HUES64 (cell line): ENCODE results near the gene IL5. TPM values are rescaled to one million over a fixed set of nuclear protein-coding genes. Genes with fewer than 3 reads are reported as not detected.
"Not testable (repeated sequence)": the region's sequence is repeated elsewhere in the genome, so short reads cannot be mapped to it uniquely, and the experiment has no call there.

Experiments
- H3K27ac ChIP-seq: 2 replicates; pipeline ENCODE4 v1.7.0; 2013; ENCODE audit warnings: low read depth, low read length, inconsistent platforms
- H3K27me3 ChIP-seq: 2 replicates; pipeline ENCODE4 v1.6.1; 2013; ENCODE audit warnings: mild to moderate bottlenecking, low read length; ENCODE audit not compliant: insufficient read depth
- H3K36me3 ChIP-seq: 2 replicates; pipeline ENCODE4 v1.6.1; 2013; ENCODE audit warnings: mild to moderate bottlenecking, low read length; ENCODE audit not compliant: insufficient read depth
- H3K4me1 ChIP-seq: 2 replicates; pipeline ENCODE4 v1.6.1; 2013; ENCODE audit warnings: mild to moderate bottlenecking, low read length, moderate library complexity; ENCODE audit not compliant: insufficient read depth
- H3K4me3 ChIP-seq: 2 replicates; pipeline ENCODE4 v1.5.1; 2013; ENCODE audit warnings: mild to moderate bottlenecking, low read length, moderate library complexity
- H3K9ac ChIP-seq: 2 replicates; pipeline ENCODE4 v1.6.1; 2013; ENCODE audit warnings: mild to moderate bottlenecking, low read depth, low read length
- H3K9me3 ChIP-seq: 2 replicates; pipeline ENCODE4 v1.6.1; 2013; ENCODE audit warnings: low read depth, low read length; ENCODE audit not compliant: insufficient read depth
- WGBS: fragments of 150-250, 120-280 bp; methylation state at CpG from one replicate; pipeline ENCODE4 v1.1.7; 2013; ENCODE audit warnings: missing lambda C conversion rate; 5-methylcytosine and 5-hydroxymethylcytosine counted together
- polyA plus RNA-seq, 2 experiments: library from polyadenylated mRNA; stranded (reverse); fragments of 50-300 nt; gene quantifications; one replicate each; pipeline ENCODE4 v1.2.3, GENCODE V29; 2013

IL5 gene
- polyA plus RNA-seq (2013, experiment 1 of 2) = not detected
- not detected for polyA plus RNA-seq (2013, experiment 2 of 2)

- no peaks in the 10 kb centered on the region for H3K27me3 ChIP-seq
- H3K36me3 ChIP-seq = no peaks in the 10 kb centered on the region
- no peak within 1 kb of the TSS for H3K27ac ChIP-seq
- no peak within 1 kb of the TSS for H3K4me3 ChIP-seq
- H3K9me3 ChIP-seq = no peaks in the 10 kb centered on the region
- 87% methylated on average over 6 of the region's 7 CpGs for WGBS
- no peaks in the 10 kb centered on the region for H3K4me1 ChIP-seq
- no peak within 1 kb of the TSS for H3K9ac ChIP-seq
Observed at GRCh38 chr5:132543472-132544201, at the start of gene IL5. Gene IL5, minus strand, starts transcription at chr5:132543522. Its CDS starts 44 bp downstream, at chr5:132543478.

GRCh38 chr5:132592521-132592920 lies 49.2 kb upstream of the IL5 start:
- H3K27me3 ChIP-seq = no peaks in the 10 kb centered on the region
- H3K9ac ChIP-seq = no peak overlapping the region
- no peaks in the 10 kb centered on the region for H3K4me1 ChIP-seq
- no peak overlapping the region for H3K27ac ChIP-seq
- H3K36me3 ChIP-seq = peaks cover 94% of the 10 kb centered on the region
- 93% methylated on average over 2 of the region's 2 CpGs for WGBS
- H3K9me3 ChIP-seq = no peaks in the 10 kb centered on the region
- H3K4me3 ChIP-seq = no peak overlapping the region

GRCh38 chr5:132591145-132591544 lies 47.8 kb upstream of the IL5 start:
- H3K36me3 ChIP-seq = peaks cover 91% of the 10 kb centered on the region
- H3K4me1 ChIP-seq = no peaks in the 10 kb centered on the region
- WGBS = 97% methylated on average over 3 of the region's 3 CpGs
- H3K9me3 ChIP-seq = no peaks in the 10 kb centered on the region
- no peak overlapping the region for H3K4me3 ChIP-seq
- H3K9ac ChIP-seq = no peak overlapping the region
- H3K27me3 ChIP-seq = no peaks in the 10 kb centered on the region
- H3K27ac ChIP-seq = no peak overlapping the region

- H3K4me3 ChIP-seq = no peak overlapping the region
- H3K4me1 ChIP-seq = no peaks in the 10 kb centered on the region
Observed at GRCh38 chr5:132589467-132589866, 46.1 kb upstream of the IL5 start.

GRCh38 chr5:132586063-132586462 lies 42.7 kb upstream of the IL5 start:
- Histone ChIP-seq H3K4me1 (no peaks in the 10 kb centered on the region), H3K27me3 (no peaks in the 10 kb centered on the region), H3K9ac (no peak overlapping the region), H3K36me3 (peaks cover 69% of the 10 kb centered on the region), H3K4me3 (no peak overlapping the region), H3K9me3 (no peaks in the 10 kb centered on the region), H3K27ac (no peak overlapping the region)

More at GRCh38 chr5:132589467-132589866, 46.1 kb upstream of the IL5 start:
- H3K36me3 ChIP-seq = peaks cover 85% of the 10 kb centered on the region
- no CpG with 5 or more reads among the region's 1 CpG for WGBS
- H3K27ac ChIP-seq = no peak overlapping the region
- no peaks in the 10 kb centered on the region for H3K9me3 ChIP-seq
- no peak overlapping the region for H3K9ac ChIP-seq
- no peaks in the 10 kb centered on the region for H3K27me3 ChIP-seq

- not testable (repeated sequence) for H3K9me3 ChIP-seq, H3K4me1 ChIP-seq, H3K27ac ChIP-seq, H3K27me3 ChIP-seq, H3K9ac ChIP-seq, H3K4me3 ChIP-seq
- peaks cover 70% of the 10 kb centered on the region for H3K36me3 ChIP-seq
- no CpG with 5 or more reads among the region's 2 CpGs for WGBS
Observed at GRCh38 chr5:132584560-132584959, 41.2 kb upstream of the IL5 start.

GRCh38 chr5:132576123-132576522 lies 32.8 kb upstream of the IL5 start:
- no CpG with 5 or more reads among the region's 1 CpG for WGBS
- peaks cover 60% of the 10 kb centered on the region for H3K36me3 ChIP-seq
- H3K9ac ChIP-seq = no peak overlapping the region
- no peaks in the 10 kb centered on the region for H3K27me3 ChIP-seq
- no peak overlapping the region for H3K4me3 ChIP-seq
- peaks cover 8% of the 10 kb centered on the region; the same call in 1 of the 2 replicates for H3K9me3 ChIP-seq
- no peaks in the 10 kb centered on the region for H3K4me1 ChIP-seq
- H3K27ac ChIP-seq = no peak overlapping the region

- Histone ChIP-seq H3K4me1 (no peaks in the 10 kb centered on the region), H3K9me3 (peaks cover 17% of the 10 kb centered on the region; the same call in 1 of the 2 replicates), H3K36me3 (peaks cover 60% of the 10 kb centered on the region), H3K27me3 (no peaks in the 10 kb centered on the region), H3K9ac (no peak overlapping the region), H3K27ac (no peak overlapping the region), H3K4me3 (no peak overlapping the region)
- WGBS = 91% methylated on average over 1 of the region's 1 CpG
Observed at GRCh38 chr5:132566657-132567056, 23.3 kb upstream of the IL5 start.

GRCh38 chr5:132564555-132564954 lies 21.2 kb upstream of the IL5 start:
- not testable (repeated sequence) for H3K9ac ChIP-seq, H3K27ac ChIP-seq, H3K4me1 ChIP-seq, H3K27me3 ChIP-seq, H3K4me3 ChIP-seq
- Histone ChIP-seq H3K36me3 (peaks cover 75% of the 10 kb centered on the region), H3K9me3 (peaks cover 17% of the 10 kb centered on the region; the same call in 1 of the 2 replicates)
- WGBS = 89% methylated on average over 2 of the region's 2 CpGs

GRCh38 chr5:132561601-132562000 lies 18.3 kb upstream of the IL5 start:
- peaks cover 66% of the 10 kb centered on the region for H3K36me3 ChIP-seq
- H3K27ac ChIP-seq = no peak overlapping the region
- H3K9me3 ChIP-seq = peaks cover 17% of the 10 kb centered on the region; the same call in 1 of the 2 replicates
- no peaks in the 10 kb centered on the region for H3K27me3 ChIP-seq
- no peak overlapping the region for H3K9ac ChIP-seq
- 94% methylated on average over 3 of the region's 3 CpGs for WGBS
- H3K4me1 ChIP-seq = peaks cover 7% of the 10 kb centered on the region
- no peak overlapping the region for H3K4me3 ChIP-seq

GRCh38 chr5:132559383-132560060 lies 16.2 kb upstream of the IL5 start:
- H3K27ac ChIP-seq = no peak overlapping the region
- H3K4me3 ChIP-seq = no peak overlapping the region
- peaks cover 7% of the 10 kb centered on the region for H3K4me1 ChIP-seq
- H3K9me3 ChIP-seq = peaks cover 14% of the 10 kb centered on the region; the same call in 1 of the 2 replicates
- no peak overlapping the region for H3K9ac ChIP-seq
- 71% methylated on average over 2 of the region's 2 CpGs for WGBS
- H3K36me3 ChIP-seq = peaks cover 53% of the 10 kb centered on the region
- H3K27me3 ChIP-seq = no peaks in the 10 kb centered on the region
